Measurements from ENCODE around the gene PEAK1.

The PEAK1 gene, protein sequence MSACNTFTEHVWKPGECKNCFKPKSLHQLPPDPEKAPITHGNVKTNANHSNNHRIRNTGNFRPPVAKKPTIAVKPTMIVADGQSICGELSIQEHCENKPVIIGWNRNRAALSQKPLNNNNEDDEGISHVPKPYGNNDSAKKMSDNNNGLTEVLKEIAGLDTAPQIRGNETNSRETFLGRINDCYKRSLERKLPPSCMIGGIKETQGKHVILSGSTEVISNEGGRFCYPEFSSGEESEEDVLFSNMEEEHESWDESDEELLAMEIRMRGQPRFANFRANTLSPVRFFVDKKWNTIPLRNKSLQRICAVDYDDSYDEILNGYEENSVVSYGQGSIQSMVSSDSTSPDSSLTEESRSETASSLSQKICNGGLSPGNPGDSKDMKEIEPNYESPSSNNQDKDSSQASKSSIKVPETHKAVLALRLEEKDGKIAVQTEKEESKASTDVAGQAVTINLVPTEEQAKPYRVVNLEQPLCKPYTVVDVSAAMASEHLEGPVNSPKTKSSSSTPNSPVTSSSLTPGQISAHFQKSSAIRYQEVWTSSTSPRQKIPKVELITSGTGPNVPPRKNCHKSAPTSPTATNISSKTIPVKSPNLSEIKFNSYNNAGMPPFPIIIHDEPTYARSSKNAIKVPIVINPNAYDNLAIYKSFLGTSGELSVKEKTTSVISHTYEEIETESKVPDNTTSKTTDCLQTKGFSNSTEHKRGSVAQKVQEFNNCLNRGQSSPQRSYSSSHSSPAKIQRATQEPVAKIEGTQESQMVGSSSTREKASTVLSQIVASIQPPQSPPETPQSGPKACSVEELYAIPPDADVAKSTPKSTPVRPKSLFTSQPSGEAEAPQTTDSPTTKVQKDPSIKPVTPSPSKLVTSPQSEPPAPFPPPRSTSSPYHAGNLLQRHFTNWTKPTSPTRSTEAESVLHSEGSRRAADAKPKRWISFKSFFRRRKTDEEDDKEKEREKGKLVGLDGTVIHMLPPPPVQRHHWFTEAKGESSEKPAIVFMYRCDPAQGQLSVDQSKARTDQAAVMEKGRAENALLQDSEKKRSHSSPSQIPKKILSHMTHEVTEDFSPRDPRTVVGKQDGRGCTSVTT (N-terminal part only)

DNA sequence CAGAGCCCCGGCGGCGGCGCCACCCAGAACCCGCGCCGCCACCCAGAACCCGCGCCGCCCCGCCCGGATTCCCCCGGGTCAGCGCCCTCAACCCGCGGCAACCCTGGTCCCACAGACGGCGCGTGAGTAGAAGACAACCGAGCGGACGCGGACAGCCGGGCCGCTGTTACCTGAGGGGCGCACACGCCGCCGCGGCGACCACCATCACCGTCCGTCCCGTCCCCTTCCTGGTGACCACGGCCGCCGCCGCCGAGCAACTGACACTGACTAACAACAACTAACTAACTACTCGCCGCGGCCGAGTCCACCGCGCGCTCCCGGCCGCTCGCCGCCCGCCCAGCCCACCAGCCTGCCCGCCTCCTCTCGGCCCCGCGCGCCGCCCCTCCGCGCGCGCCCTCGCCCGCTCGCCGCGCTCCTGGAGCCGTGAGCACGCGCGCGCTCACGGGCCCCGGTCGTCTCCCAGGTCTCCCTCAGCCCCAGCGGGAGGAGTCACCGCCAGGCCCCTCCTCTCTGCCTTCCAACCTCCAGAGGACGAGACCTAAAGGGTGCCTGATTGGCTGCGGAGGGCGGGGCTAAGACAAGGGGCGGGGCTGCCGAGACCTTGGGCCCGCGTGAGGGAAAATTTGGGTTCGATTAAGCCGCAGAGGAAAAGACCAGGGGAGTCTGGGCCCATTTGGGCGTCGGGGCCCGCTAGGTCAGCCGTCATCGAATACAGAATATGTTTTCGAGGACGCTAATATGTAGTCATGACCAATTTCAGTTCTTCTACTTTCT is at the start of gene PEAK1:
PEAK1 (minus strand) TSS at position 269 of the 774 bp plus-strand sequence. CDS start 238,178 bp downstream, outside the sequence.
- no peaks in the 10 kb centered on the region for H3K9me3 Mint-ChIP-seq
- peaks cover 6% of the 10 kb centered on the region for H3K36me3 Mint-ChIP-seq (ENCODE audit: low read depth)
- H3K27me3 Mint-ChIP-seq: no peaks in the 10 kb centered on the region
- H3K4me3 Mint-ChIP-seq: peak within 1 kb of the TSS; percentile 98
- peaks cover 60% of the 10 kb centered on the region for H3K4me1 Mint-ChIP-seq (ENCODE audit: low read depth)
- peak within 1 kb of the TSS; percentile 99 for H3K27ac Mint-ChIP-seq

GRCh38 chr15:77468896-77469295 is 49.0 kb upstream of the PEAK1 start:
- Mint-ChIP-seq H3K4me3 (no peak overlapping the region), H3K9me3 (no peaks in the 10 kb centered on the region), H3K27ac (no peak overlapping the region), H3K4me1 (ENCODE audit: low read depth) (no peaks in the 10 kb centered on the region), H3K27me3 (no peaks in the 10 kb centered on the region), H3K36me3 (ENCODE audit: low read depth) (peaks cover 50% of the 10 kb centered on the region)

DNA sequence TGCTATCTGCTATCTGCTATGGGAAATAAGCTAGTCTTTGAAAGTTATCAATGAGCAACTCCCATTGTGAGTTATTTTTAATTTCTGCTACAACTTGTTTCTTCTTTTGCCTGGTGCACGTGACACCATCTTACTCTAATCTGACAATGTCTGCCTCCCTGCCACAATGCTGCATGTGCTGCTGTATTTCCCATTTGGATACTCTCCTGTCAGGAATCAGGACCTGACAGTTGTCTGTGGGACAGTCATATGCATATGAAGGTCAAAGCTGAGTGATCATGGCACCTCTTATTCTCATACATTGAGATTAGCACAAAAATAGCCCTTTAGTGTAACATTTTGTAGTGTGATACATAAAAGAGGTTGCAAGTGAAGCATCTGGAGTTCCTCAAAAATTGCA is 46.6 kb upstream of the PEAK1 start:
- Mint-ChIP-seq H3K36me3 (ENCODE audit: low read depth) (peaks cover 36% of the 10 kb centered on the region), H3K4me1 (ENCODE audit: low read depth) (no peaks in the 10 kb centered on the region), H3K27ac (no peak overlapping the region), H3K9me3 (no peaks in the 10 kb centered on the region), H3K4me3 (no peak overlapping the region), H3K27me3 (no peaks in the 10 kb centered on the region)

DNA sequence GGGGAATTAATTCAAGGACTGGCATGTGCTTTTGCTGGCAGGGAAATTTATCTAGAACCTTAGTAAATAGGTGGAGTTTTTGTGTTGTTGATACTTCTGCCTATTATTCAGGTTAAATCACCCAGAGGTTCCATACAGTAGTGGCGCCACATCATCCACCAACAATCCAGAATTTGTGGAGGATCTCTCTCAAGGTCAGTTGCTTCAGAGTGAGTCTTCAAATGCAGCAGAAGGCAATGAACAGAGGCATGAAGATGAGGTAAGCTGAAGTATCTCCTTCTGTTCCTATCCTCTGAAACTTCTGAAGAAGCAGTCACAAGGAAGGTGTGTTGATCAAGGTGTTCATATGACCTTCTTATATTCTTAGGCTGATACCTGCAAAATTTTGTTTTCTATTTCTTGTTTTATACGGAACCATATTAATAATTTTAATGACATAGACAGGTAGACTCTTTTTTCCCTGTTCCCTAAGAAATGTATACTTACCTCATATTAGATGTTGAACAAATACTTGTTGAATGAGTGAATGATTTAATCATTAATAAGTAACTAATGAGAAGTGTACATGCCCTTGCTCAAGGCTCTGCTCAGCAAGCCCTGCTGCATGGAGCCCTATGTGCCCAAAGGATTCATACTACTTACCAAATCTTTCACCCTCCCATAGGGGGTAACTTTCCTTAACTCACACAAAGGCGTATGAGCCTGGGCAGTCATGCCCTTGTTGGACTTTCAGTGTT is 44.4 kb upstream of the PEAK1 start:
- Mint-ChIP-seq H3K4me1 (ENCODE audit: low read depth) (no peaks in the 10 kb centered on the region), H3K27ac (no peak overlapping the region), H3K9me3 (no peaks in the 10 kb centered on the region), H3K27me3 (no peaks in the 10 kb centered on the region), H3K36me3 (ENCODE audit: low read depth) (peaks cover 43% of the 10 kb centered on the region), H3K4me3 (no peak overlapping the region)

DNA sequence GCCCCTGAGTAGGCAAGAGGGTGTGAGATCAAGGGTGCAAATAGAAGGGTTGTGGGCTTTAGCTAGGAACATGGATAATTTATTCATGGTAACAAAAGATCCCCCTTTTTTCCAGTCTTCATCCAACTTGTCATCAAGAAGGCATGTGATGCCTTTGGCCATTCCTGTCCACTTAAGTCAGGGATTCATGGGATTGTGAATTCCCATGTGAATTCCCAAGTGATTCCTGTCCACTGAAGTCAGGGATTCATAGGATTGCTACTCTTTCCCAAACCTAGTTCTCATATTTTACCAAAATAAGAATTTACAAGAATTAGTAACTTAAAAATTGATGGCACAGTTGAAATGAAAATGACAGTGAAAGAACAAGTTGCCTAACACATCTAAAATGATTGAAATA is 41.6 kb upstream of the PEAK1 start:
- Mint-ChIP-seq H3K9me3 (no peaks in the 10 kb centered on the region), H3K27me3 (no peaks in the 10 kb centered on the region), H3K36me3 (ENCODE audit: low read depth) (peaks cover 29% of the 10 kb centered on the region), H3K27ac (no peak overlapping the region), H3K4me3 (no peak overlapping the region), H3K4me1 (ENCODE audit: low read depth) (peaks cover 15% of the 10 kb centered on the region)

GRCh38 chr15:77459031-77459430 is 39.1 kb upstream of the PEAK1 start:
- Mint-ChIP-seq H3K9me3 (no peaks in the 10 kb centered on the region), H3K27ac (peak overlapping the region; percentile 27), H3K4me1 (ENCODE audit: low read depth) (peaks cover 34% of the 10 kb centered on the region)

DNA sequence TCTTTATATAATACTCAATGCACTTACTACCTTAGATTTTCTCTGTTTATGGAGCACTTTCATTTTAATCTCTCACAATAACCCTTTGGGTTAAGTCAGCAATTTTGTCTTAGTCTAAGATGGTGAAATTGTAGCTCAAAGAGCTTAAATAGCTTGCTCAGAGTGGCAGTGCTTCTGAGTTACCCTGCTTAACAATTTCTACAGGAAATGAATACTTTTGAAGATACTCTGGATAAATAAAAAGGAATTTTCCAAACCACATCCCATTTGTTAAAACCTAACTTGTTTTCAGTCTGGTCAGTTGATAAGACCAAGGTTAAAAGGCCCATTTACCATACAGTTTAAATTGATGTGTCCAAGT is 38.0 kb upstream of the PEAK1 start:
- Mint-ChIP-seq H3K27ac (peak overlapping the region; percentile 59), H3K4me3 (no peak overlapping the region), H3K9me3 (no peaks in the 10 kb centered on the region), H3K4me1 (ENCODE audit: low read depth) (peaks cover 34% of the 10 kb centered on the region), H3K27me3 (no peaks in the 10 kb centered on the region), H3K36me3 (ENCODE audit: low read depth) (peaks cover 26% of the 10 kb centered on the region)

More at GRCh38 chr15:77459031-77459430, 39.1 kb upstream of the PEAK1 start:
- H3K4me3 Mint-ChIP-seq: no peak overlapping the region
- H3K36me3 Mint-ChIP-seq (ENCODE audit: low read depth): peaks cover 26% of the 10 kb centered on the region
- no peaks in the 10 kb centered on the region for H3K27me3 Mint-ChIP-seq

- Mint-ChIP-seq H3K4me1 (ENCODE audit: low read depth) (peaks cover 34% of the 10 kb centered on the region), H3K27ac (peak overlapping the region; percentile 59), H3K9me3 (no peaks in the 10 kb centered on the region), H3K27me3 (no peaks in the 10 kb centered on the region), H3K4me3 (no peak overlapping the region), H3K36me3 (ENCODE audit: low read depth) (peaks cover 26% of the 10 kb centered on the region)
These were observed 37.4 kb upstream of the PEAK1 start for GRCh38 chr15:77457191-77457904.

DNA sequence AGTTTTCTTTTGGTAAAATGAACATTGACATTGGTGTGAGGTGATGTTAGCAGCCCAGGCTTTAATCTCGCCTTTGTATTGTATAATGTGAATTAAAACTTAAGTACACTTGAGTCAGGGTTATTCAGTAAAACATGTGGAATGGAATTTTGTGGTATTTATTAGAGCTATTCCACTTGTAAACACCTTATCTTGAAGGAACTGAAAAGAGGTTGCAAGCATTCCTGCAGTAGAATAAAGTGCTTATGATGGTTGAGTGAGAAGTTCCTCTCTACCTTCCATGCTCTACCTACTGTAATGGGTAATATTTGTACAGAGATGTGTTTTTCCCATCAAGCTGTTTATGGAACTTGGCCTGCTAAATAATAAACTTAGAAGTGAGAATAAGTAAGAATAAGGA is 36.8 kb upstream of the PEAK1 start:
- H3K36me3 Mint-ChIP-seq (ENCODE audit: low read depth): peaks cover 26% of the 10 kb centered on the region
- H3K27ac Mint-ChIP-seq: peak overlapping the region; percentile 59
- no peak overlapping the region for H3K4me3 Mint-ChIP-seq
- no peaks in the 10 kb centered on the region for H3K9me3 Mint-ChIP-seq
- no peaks in the 10 kb centered on the region for H3K27me3 Mint-ChIP-seq
- H3K4me1 Mint-ChIP-seq (ENCODE audit: low read depth): peaks cover 34% of the 10 kb centered on the region

DNA sequence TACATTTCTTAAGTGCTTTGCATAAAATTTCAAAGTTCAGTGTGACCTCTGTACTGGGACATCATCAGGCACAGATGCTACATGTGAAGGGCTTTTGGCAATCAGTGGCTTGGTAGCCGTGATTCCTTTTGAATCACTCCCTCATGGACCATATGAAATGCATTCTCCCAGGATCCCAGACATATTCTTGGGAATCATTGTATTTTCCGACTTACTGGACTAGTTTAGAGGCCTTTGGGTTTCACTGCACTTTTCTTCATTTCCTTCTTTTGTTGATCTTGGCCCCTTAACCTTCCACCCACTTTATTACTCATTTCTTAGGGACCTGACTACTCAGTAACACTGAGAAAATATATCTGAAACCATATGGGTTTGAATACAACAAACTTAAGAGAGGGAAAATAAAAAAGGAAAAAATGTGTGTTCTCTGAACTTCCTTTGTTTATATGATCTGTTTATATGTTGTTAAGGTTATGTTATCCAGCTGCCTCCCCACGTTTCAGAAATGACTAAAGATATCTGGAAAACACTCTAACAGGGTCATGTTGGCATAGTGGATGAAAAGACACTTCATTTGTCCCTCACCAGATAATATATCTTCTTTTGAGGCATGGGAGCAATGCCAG is 35.9 kb upstream of the PEAK1 start:
- Mint-ChIP-seq H3K27me3 (no peaks in the 10 kb centered on the region), H3K4me3 (no peak overlapping the region), H3K9me3 (no peaks in the 10 kb centered on the region), H3K4me1 (ENCODE audit: low read depth) (peaks cover 34% of the 10 kb centered on the region), H3K36me3 (ENCODE audit: low read depth) (peaks cover 28% of the 10 kb centered on the region), H3K27ac (peak overlapping the region; percentile 63)

DNA sequence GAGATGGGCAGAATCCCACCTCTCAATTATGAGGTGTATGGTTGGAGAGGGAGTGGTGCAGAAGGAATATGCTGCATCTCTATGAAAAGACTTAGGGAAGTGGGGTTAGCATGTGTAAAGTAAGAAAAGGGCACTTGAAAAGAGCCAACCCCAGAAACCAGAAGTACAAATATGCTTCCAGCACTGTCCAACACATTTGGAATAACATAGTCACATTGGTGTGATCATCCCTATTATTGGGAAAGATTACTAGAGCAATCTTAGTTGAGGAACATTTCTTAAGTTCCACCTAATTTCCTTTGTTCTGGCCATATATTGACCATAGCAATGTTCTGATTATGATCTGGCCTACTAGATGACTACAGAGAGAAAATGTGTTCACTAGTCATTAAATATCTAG is 35.0 kb upstream of the PEAK1 start:
- no peak overlapping the region for H3K27ac Mint-ChIP-seq
- no peaks in the 10 kb centered on the region for H3K9me3 Mint-ChIP-seq
- no peak overlapping the region for H3K4me3 Mint-ChIP-seq
- peaks cover 34% of the 10 kb centered on the region for H3K4me1 Mint-ChIP-seq (ENCODE audit: low read depth)
- peaks cover 19% of the 10 kb centered on the region for H3K36me3 Mint-ChIP-seq (ENCODE audit: low read depth)
- no peaks in the 10 kb centered on the region for H3K27me3 Mint-ChIP-seq

GRCh38 chr15:77454265-77454664 is 34.4 kb upstream of the PEAK1 start:
- no peaks in the 10 kb centered on the region for H3K27me3 Mint-ChIP-seq
- H3K27ac Mint-ChIP-seq: peak overlapping the region; percentile 18
- peaks cover 34% of the 10 kb centered on the region for H3K4me1 Mint-ChIP-seq (ENCODE audit: low read depth)
- peaks cover 18% of the 10 kb centered on the region for H3K36me3 Mint-ChIP-seq (ENCODE audit: low read depth)
- H3K9me3 Mint-ChIP-seq: no peaks in the 10 kb centered on the region
- H3K4me3 Mint-ChIP-seq: no peak overlapping the region

GRCh38 chr15:77446840-77447390 is 27.0 kb upstream of the PEAK1 start:
- Mint-ChIP-seq H3K4me1 (ENCODE audit: low read depth) (peaks cover 24% of the 10 kb centered on the region), H3K9me3 (no peaks in the 10 kb centered on the region), H3K27me3 (no peaks in the 10 kb centered on the region), H3K36me3 (ENCODE audit: low read depth) (peaks cover 29% of the 10 kb centered on the region), H3K27ac (no peak overlapping the region), H3K4me3 (no peak overlapping the region)

Measured in stimulated activated naive CD8-positive, alpha-beta T cell treated with anti-CD3 and anti-CD28 coated beads, Interleukin-15, Interleukin-2, amounts not matched to agents 100 ng/mL and 50 ng/mL, for 24 hours (primary cell).